ENCODE data around the gene MTHFD1L.
"Not testable (repeated sequence)": the region's sequence is repeated elsewhere in the genome, so short reads cannot be mapped to it uniquely, and the experiment has no call there.

The MTHFD1L gene

DNA sequence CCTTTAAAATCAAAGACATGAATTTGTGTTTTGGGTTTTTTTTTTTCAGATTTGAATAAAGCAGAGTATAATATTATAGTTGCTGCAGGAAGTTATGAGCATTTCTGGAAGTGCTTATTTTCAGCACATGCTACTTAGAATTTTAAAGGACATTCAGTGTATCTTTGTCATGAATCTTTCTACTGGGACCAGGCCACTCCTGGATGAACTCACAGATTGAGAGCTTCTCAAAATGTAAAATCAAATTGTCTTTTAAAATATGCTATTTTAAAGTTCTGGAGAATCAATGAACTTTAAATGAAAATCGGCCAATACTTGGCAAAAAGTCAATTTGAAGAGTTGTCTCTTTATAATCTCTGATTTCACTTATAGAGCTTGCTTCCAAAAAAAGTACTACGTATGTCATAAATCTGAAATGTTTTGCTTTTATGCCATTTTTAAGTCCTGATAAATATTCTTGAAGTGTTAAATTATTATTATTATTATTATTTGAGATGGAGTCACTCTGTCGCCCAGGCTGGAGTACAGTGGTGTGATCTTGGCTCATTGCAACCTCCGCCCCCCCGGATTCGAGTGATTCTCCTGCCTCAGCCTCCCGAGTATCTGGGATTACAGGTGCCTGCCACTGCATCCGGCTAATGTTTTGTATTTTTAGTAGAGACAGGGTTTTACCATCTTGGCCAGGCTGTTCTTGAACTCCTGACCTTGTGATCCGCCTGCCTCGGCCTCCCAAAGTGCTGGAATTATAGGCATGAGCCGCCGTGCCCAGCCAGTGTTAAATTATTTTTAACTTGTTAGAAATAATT lies 198.5 kb downstream of the MTHFD1L start:
- no peak for DNase-seq (ENCODE audit: low read depth in 3 of 3, low spot score in 1 of 3)

DNA sequence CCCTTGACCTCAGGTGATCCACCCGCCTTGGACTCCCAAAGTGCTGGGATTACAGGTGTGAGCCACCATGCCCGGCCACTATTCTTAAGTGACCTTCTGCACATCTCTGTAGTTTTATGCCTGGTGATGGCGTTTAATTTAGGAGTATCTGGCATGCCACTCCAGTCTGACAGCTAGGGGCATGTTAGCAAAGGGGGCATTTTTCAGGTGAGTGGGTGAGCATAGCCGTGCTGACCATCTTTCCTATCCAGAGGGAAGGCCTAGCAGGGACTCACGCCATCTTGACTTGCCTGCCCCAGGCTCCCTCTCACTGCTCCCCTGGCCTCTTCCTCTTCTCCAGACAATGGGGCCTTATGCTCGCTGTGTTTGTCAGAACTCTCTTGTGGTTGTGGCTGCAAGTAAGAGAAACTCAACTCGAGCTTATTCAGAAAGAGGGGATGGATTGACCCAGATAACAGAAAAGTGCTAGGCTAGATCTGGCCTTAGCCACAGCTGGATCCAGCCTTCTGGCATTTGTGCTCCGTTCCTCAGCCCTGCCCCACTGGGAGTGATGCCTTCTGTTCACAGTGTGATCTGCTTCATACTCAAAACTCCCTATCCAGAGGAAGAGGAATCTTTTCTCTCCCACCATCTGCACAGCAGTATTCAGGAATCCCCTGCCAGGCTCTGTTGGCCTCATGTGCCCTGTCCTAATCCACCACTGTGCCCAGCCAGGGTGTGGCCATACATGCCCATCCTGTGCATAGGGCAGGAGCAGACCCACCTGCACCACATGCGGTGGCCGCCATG lies 199.7 kb downstream of the MTHFD1L start:
- DNase-seq (ENCODE audit: low read depth in 3 of 3, low spot score in 1 of 3): no peak

DNA sequence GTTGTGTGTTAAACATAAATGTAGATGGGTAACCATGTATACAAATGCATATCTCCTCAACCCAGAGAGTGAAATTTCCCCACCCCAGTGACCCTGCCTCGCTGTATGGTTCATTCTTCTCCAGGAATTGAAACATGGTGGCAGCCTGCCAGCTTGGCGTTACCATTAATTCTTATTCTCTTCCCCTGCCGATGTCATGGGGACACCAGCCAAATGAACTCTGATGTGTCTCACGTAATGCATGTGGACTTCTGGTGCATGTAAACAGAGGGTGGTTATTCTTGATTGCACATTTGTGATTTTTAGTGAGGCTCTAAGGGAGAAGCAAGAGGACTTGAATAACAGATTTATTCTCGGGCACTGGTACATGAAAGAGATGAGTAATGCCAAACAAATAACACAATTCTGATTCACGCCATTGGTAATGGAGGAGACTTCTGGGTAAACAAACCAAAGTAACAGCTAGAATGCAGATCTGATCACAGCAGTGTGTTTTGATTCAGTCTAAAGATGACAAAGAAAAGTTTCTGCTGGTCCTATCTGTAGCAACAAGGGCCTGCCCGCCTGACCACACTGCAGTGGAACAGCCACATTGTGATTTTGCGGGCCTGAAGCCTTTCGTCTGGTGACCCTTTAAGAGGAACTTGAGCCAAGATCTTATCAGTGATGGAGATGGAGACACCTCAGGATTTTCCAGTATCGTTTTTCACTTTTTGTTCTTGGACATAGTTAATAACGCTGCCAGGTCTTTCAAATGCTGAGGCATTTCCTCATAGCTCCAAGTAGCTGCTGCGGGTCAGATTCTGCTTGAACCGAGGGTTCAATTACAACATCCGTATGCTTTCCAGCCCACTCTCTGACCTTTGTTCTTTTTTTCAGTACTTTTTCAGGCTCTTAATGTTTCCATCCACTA lies 202.4 kb downstream of the MTHFD1L start:
- no peak for DNase-seq (ENCODE audit: low read depth in 3 of 3, low spot score in 1 of 3)

DNA sequence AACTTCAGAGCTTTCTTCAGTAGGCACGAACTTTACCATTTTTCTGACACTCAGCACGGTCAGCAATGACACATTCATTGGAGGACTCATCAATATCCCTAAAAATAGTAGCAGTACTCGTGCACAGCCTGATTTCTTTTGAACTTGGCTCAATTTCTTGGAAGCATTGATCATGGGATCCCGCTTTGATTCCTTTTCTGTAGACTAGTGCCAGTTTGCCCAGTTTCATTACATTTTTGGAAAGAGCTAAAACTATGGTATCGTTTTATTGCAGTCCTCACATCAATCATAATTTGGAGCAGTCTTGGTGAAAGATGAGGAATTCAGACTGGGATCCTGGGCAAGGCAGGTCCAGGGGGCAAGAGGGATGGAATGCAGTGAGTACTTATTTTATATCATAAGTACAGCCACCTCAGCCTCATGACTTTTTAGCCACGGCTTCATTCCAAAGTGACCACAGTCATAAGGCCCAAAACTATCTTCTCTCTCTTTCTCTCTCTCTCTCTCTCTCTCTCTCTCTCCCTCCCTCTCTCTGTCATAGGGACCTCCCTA lies 203.3 kb downstream of the MTHFD1L start:
- DNase-seq (ENCODE audit: low read depth in 3 of 3, low spot score in 1 of 3): no peak

DNA sequence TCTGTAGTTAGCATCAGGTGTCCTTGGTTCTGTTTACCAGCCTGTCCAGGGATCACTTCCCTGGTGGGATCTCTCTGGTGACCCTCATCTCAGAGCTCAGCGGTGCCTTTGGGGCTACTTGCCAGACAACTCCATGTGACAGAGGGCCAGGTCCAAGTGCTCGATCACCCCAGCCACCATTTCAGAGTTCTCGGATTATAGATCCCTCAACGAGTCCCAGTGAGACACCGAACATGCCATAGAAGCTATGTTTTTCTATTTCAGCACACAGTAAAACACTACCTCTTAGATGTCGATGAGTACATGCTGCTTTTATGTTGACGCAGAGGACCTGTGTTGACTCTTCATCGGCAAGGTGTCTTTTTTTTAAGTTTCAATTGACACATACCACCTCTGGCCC lies 204.1 kb downstream of the MTHFD1L start:
- DNase-seq (ENCODE audit: low read depth in 3 of 3, low spot score in 1 of 3): no peak

DNA sequence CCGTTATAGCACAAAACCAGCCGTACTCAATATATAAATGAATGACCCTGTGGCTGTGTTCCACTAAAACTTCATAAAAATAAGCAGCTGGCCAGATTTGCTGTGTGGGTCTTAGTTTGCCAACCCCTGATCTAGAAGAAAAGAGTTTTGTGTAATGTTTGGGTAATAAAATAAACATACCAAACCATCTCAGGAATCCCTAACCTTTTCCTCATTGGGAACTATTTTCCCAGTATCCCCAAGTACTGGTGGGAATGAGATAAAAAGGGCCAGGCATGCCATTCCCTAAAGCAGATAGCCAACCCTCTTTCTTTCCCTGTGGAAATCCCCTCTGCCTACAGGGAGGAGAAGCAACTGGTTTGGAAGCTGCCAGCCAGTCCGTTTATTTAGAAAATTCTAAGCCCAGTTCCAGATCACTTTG lies 205.1 kb downstream of the MTHFD1L start:
- no peak for DNase-seq (ENCODE audit: low read depth in 3 of 3, low spot score in 1 of 3)

DNA sequence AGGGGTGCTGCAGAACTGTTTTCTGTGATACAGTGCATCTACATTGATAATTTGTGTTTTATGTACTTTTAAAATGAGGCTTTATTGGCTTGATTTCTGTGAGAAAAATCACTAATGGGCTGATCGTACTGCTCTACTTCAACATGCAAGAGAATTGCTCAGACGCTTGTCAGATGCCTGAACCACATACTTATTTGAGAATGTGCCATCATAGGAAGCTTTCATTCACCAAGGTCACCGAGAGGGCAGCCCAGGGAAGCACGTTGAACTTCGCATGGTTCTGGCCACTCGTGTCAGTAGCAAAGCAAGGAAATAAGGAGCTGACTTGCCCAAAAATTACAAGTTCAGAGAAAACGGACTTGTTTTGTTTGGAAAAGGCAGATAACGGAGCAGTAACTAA lies 205.8 kb downstream of the MTHFD1L start:
- DNase-seq (ENCODE audit: low read depth in 3 of 3, low spot score in 1 of 3): no peak

DNA sequence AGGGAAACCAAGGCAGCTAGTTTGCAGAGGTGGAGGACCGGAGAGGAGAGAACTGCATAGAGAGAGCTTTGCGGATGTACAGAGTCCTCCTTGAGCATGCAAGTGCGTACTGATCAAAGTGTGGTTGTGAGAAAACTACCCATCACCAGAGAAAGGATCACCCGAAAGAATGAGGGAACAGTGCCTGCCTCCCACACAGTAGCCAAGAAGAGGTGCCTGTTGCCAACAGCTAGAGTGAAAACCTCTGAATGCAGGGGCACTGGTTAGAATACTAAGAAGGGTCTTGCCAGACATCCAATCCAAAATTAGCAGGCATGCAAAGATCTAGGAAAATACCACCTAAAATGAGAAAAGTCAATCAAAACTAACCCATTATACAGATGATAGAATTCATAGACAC lies 207.6 kb downstream of the MTHFD1L start:
- DNase-seq (ENCODE audit: low read depth in 3 of 3, low spot score in 1 of 3): no peak

DNA sequence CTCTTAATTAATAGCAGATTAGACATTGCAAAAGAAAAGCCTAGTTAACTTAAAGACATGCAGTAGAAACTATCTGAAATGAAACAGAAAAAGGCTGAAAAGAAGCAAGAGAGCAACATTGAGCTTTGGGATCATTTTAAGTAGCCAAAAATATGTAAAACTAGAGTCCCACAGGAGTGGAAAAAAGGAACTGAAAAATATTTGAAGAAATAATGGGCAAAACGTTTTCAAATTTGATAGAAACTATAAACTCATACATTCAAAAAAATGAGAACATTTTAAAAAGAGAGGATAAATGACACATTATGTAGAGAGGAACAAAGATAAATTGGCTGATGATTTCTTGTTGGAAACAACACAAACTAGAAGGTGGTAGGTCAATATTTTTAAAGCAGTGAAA lies 208.2 kb downstream of the MTHFD1L start:
- DNase-seq (ENCODE audit: low read depth in 3 of 3, low spot score in 1 of 3): no peak

DNA sequence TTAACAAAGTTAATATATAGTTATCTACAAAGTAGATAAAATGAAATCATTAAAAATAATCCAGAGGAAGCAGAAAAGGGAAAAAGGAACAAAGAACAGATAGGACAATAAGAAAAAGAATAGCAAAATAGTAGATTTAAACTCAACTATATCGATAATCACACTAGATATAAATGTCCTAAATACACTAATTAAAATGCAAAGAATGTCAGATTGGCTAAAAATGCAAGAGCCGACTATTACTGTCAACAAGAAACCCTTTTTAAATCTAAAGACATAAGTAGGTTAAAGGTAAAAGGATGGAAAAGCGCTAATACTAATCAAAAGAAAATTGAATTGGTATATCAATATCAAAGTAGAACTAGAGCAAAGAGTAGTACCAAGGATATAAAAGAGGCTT lies 209.5 kb downstream of the MTHFD1L start:
- no peak for DNase-seq (ENCODE audit: low read depth in 3 of 3, low spot score in 1 of 3)

DNA sequence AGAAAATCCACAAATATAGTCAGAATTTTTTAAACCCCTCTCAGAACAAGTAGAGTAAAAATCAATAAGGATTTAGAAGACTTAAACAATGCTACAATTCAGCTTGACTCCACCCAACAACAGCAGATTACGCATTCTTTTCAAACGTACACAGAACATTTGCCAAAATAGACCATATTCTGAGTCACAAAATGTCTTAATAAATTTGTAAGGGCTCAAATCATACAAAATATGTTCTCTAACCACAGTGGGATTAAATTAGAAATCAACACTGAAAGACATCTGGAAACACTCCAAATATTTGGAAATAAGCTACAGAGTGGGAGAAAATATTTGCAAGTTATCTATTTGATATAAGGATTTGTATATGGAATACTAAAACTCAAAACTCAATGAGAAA lies 210.0 kb downstream of the MTHFD1L start:
- no peak for DNase-seq (ENCODE audit: low read depth in 3 of 3, low spot score in 1 of 3)

DNA sequence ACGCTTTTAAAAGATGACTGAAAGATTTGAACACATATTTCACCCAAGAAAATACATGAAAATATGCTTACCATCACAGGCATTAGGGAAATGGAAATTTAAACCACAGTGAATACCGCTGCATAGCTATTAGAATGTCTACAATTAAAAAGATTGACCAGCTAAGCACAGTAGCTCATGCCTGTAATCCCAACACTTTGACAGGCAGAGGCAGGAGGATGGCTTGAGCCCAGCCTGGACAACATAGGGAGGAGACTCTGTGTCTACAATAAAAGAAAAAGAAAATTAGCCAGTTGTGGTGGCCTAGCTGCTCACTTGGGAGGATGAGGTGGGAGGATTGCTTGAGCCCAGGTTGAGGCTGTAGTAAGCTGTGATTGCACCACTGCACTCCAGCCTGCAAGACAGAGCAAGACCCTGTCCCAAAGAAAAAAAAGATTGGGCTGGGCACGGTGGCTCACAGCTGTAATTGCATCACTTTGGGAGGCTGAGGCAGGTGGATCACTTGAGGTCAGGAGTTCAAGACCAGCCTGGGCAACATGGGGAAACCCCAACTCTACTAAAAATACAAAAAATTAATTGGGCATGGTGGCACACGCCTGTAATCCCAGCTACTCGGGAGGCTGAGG lies 210.5 kb downstream of the MTHFD1L start:
- no peak for DNase-seq (ENCODE audit: low read depth in 3 of 3, low spot score in 1 of 3)

DNA sequence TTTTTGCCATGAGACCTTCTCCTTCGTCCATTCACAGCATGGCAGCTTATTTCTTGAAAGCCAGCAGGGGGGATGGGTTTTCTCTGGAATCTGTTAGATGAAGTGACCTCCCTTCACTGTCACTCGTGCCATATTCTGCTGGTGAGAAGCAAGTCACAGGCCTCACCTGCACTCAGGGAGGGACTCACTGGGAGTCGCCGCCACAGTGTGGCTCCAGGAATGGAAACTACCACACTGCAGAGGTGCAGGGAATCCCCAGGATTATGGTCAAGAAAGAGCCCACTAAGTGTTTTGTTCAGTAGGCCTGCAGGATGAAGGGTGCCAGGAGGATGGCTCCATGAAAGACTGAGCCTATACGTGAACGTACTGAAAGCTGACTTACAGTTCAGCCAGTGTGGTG lies 213.2 kb downstream of the MTHFD1L start:
- DNase-seq (ENCODE audit: low read depth in 3 of 3, low spot score in 1 of 3): no peak

DNA sequence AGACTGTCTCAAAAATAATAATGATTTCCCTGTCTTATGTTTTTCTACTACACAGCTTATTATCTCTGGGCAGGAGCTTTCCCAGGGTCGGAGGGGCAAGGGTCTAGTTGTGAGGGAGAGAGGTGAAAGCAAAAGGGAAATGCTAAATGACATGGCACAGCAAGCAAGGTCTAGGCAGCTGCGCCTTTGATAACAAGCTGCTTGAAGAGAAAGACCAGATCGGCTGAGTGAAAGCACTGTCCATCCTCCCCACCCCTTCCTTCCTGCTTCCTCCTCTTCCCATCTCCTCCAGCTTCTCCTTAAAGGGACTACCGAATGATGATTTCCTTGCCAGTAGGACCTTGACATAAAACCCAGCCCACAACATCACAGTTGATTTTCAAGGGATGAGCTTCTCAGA lies 216.2 kb downstream of the MTHFD1L start:
- no peak for DNase-seq (ENCODE audit: low read depth in 3 of 3, low spot score in 1 of 3)

DNA sequence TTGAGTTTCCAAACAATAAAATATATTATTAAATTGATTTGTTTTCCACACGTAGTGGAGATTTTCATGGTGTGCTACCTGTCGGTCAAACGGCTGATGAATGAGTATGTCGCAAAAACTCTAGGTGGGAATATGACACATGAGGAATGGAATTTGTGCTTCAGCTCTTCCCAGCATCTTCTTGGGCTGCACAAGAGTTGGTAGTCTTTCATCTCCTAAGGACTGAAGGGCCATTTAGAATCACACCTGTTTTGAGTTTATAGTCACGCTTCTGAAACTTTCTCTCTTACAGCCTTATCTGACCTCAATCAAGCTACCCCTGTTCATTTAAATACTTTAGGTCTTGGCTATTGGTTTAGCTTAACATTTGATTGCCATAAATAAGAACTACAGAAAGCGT lies 216.6 kb downstream of the MTHFD1L start:
- DNase-seq (ENCODE audit: low read depth in 3 of 3, low spot score in 1 of 3): no peak

DNA sequence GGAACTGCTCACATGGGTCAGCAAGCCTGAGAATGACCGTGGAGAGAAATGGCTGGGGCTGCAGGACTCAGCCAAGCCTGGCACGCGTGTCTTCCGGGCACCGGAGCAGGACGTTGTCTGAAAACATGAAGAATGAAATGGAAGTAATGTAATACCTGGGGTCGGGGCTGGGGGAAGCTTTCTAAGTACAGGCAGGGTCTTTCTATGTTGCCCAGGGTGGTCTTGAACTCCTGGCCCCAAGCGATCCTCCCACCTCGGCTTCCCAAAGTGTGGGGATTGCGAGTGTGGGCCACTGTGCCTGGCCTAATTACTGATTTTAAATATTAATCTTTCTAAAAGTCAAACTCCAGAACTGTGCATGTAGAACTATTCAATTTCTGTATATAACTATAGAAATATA lies 218.8 kb downstream of the MTHFD1L start:
- DNase-seq (ENCODE audit: low read depth in 3 of 3, low spot score in 1 of 3): no peak

DNA sequence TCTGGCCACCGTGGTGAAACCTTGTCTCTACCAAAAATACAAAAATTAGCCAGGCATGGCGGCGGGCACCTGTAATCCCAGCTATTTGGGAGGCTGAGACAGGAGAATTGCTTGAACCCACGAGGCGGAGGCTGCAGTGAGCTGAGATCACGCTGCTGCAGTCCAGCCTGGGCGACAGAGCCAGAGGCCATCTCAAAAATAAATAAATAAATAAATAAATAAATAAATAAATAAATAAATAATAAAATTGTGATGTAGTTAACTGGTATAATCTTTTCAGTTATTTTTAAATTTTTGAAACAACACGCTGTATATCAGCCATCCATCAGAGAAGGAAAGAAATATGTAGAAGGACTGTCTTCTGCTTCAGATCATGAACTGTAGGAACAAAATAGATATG lies 221.6 kb downstream of the MTHFD1L start:
- not testable (repeated sequence) for DNase-seq (ENCODE audit: low read depth in 3 of 3, low spot score in 1 of 3)

DNA sequence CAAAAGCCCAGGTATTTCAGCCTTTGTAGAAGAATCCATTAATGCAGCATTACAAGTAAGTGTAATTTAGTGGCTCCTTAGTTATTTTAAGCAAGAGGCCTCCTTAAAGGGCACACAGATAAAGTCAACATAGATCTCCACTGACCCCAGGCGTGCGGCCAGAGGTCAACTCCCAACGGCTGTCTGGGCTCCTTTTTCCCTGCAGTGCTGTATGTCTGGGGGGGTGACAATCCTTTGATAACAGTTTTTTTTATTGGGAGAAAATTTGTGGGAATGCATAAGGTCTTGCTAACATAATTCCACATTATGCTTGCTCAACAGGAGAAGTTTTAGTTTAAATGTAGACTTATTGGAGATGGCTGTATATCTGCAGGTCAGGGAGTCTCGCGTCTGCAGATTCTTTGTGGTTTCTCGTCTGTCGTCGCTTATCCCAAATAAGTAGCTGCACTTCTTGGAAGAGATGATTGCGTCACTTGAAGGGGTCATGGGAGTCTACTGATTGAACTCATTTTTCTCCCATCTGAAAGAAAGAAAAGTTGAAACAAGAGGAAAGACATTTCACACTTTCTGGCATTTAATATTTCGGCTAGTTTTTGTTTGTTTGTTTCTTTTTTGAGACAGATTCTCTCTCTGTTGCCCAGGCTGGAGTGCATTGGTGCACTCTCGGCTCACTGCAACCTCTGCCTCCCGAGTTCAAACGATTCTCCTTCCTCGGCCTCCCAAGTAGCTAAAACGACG lies 222.5 kb downstream of the MTHFD1L start:
- no peak for DNase-seq (ENCODE audit: low read depth in 3 of 3, low spot score in 1 of 3)

DNA sequence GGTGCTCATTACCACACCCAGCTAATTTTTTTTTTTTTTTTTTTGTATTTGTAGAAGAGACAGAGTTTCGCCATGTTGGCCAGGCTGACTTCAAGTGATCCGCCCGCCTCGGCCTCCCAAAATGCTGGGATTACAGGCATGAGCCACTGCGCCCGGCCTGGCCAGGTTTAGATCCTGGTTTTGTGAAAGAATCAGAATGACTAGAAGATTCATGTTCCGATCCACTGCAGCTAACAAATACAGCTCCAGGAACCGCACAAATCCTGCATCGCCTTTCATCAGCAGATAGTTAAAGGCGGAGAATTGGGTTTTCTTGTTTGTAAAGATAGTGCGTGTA lies 223.1 kb downstream of the MTHFD1L start:
- no peak for DNase-seq (ENCODE audit: low read depth in 3 of 3, low spot score in 1 of 3)

DNA sequence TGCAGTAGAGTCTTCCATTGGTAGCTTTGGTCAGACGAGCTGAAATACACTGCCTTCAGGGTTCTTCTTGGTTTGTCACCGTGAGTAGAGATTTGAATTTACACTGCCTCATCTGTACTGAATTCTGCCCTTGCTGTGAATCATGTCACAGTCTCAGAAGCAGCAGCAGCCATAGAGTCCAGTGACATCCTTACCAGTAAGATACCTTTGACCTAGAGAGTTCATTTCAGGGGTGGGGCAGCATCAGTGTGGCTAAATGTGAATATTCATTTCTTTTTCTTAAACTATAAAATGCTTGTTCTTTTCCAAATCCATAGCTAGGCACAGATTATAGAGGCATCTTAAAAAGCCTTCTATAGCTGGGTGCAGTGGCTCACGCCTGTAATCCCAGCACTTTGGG lies 223.5 kb downstream of the MTHFD1L start:
- no peak for DNase-seq (ENCODE audit: low read depth in 3 of 3, low spot score in 1 of 3)
